ENCODE measurements around the gene KANSL2.
"Not testable (repeated sequence)": the region's sequence is repeated elsewhere in the genome, so short reads cannot be mapped to it uniquely, and the experiment has no call there.

DNA sequence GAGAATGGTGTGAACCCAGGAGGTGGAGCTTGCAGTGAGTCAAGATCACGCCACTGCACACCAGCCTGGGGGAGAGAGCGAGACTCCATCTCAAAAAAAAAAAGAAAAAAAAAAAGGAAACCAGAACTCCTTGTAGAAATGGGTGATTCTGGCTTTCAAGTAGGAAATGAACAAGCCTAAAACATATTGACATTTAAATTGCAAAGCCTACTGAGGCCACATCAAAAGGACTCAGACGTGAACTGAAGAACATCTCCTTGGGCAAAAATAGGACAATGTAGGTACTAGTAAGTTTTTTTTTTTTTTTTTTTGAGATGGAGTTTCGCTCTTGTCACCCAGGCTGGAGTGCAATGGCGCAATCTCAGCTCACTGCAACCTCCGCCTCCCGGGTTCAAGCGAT is 36.7 kb downstream of the KANSL2 start:
- not testable (repeated sequence) for TF ChIP-seq CTCF (IDR thresholded peaks at IDR 0.05; ENCODE audit: insufficient read depth, low read length); POLR2AphosphoS5 (IDR thresholded peaks at IDR 0.05; ENCODE audit: low read depth); GABPA (IDR thresholded peaks at IDR 0.05; ENCODE audit: low read depth); REST (IDR thresholded peaks at IDR 0.05; ENCODE audit: insufficient replicate concordance, low read depth); SPI1 (IDR thresholded peaks at IDR 0.05; ENCODE audit: borderline replicate concordance, low read depth)
